GM12864 (cell line): ENCODE measurements around the gene CNMD.

ENCODE experiments used
- DNase-seq: peaks from one replicate; pipeline ENCODE4 v3.0.0-alpha.2; 2011; ENCODE audit warnings: low read depth
- H3K4me3 ChIP-seq: 2 replicates; pipeline ENCODE4 v1.5.1; 2011; ENCODE audit warnings: mild to moderate bottlenecking, low read depth, low read length, control low read depth
- TF ChIP-seq, protein P1 (sequence below): IDR thresholded peaks from 2 replicates; pipeline ENCODE4 v1.5.1; 2011; ENCODE audit warnings: low read depth, mild to moderate bottlenecking, moderate library complexity, low read length, control low read depth, inconsistent platforms; ENCODE audit errors: missing control alignments

CNMD gene

DNA sequence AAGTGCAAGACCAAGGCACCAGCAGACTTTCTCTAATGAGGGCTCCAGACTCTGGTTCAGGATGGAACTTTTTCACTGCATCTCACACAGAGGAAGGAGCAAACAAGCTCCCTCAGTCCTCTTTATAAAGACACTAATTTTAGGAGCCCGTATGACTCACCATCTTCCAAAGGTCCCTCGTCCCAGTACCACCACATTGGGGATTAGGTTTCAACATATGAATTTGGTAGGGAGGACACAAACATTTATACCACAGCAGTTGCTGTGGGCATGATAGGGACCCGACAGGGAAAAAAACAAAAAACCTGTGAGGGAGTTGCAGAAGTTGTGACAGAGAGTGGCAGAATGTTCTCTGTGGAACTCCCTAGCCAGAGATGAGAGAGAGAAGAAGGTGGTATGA, 6.5 kb upstream of the CNMD start:
- DNase-seq = no peak
- no peak overlapping the region for H3K4me3 ChIP-seq
- TF ChIP-seq, protein P1, sequence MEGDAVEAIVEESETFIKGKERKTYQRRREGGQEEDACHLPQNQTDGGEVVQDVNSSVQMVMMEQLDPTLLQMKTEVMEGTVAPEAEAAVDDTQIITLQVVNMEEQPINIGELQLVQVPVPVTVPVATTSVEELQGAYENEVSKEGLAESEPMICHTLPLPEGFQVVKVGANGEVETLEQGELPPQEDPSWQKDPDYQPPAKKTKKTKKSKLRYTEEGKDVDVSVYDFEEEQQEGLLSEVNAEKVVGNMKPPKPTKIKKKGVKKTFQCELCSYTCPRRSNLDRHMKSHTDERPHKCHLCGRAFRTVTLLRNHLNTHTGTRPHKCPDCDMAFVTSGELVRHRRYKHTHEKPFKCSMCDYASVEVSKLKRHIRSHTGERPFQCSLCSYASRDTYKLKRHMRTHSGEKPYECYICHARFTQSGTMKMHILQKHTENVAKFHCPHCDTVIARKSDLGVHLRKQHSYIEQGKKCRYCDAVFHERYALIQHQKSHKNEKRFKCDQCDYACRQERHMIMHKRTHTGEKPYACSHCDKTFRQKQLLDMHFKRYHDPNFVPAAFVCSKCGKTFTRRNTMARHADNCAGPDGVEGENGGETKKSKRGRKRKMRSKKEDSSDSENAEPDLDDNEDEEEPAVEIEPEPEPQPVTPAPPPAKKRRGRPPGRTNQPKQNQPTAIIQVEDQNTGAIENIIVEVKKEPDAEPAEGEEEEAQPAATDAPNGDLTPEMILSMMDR = no peak

DNA sequence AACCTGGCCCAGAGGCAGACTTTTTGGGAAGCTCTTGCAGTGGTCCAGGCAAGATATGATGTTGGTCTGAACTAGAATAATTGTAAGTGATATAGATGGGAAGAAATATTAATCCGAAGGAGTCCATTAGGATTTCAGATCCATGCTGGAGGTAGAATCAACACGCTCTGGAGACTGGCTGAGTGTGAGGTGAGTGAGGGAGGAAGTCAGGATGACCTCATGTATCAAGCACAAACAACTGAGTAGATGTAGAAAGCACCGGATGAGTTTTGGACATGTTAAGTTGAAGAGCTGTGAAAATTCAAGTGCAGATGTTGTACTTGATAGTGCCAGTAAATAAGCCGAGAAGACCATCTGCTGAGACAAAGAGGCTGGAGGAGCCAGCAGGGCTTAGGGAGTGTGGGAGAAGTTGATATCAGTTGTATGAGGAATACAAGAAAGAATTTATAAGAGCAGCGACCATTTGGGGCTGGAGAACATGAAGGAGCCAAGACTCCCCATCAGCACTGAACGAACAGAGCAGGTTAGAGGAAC, 5.3 kb upstream of the CNMD start:
- no peak overlapping the region for H3K4me3 ChIP-seq
- TF ChIP-seq, protein P1 = no peak
- DNase-seq = no peak

DNA sequence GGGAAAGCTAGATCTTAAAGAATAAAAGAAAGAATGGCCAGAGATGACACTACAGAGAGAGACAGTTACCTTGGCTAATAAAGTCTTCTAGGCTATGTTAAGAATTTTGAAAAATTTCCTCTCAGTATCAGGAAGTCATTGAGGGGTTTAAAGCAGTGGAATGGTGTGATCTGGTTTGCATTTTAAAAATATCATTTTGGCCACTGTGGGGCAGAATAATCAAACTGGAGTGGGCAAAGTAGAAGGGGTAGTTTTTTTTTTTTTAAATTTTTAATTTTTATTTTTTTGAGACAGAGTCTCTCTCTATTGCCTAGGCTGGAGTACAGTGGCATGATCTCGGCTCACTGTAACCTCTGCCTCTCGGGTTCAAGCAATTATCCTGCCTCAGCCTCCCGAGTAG, 4.4 kb upstream of the CNMD start:
- TF ChIP-seq, protein P1 = no peak
- no peak overlapping the region for H3K4me3 ChIP-seq
- DNase-seq = no peak

DNA sequence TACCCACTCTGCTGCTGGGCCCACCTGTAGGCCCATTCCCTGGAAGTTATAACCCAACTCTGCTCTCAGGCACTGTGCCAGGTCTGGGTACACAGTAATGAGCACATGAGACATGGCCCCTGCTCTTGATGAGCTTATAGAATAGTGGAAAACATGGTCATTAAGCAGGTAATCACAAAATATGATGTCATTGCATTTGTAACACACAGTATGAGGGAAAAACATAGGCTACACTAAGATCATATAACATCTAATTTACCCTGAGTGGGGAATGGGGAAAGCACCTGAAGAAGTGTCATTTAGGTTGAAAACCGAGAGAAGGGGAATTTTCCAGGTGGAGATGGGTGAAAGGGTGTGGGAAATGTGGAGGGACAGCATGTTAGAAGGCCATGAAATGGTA, 3.9 kb upstream of the CNMD start:
- TF ChIP-seq, protein P1 = no peak
- H3K4me3 ChIP-seq = no peak overlapping the region
- DNase-seq = no peak

DNA sequence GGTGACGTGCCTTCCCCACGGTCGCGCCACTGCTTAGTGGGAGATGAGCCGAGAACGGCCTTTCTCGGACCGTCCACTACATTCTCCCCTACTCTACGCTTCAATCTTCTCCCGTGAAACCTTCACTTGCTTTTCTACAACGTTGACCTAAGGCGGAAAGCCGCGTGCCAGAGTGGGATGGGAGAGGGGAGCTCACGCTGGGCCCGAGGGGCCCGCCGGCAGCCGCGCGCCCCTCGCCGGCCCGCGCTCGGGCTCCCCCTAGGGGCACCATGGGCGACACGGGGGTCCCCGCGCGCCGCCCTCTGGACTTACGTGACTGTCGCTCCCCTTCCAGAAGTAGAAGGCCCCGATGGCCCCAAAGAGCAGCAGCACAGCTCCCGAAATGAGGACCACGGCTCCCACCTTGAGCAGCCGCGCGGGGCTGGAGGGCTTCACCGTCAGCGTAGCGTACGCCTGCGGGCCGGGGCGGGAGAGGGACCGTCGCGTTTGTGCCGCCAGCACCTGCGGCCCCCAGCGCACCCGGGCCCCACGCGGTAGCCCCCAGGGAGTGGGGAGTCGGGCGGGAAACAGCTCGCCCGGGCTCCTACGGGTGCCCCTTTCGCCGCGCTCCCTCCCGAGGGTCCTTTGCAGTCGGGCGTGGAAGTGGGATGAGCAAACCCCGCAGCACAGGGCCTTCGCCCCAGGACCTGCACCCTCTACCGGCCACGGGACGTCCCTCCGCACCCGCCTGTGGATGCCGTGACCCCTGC, 727 bp downstream of the CNMD start:
- TF ChIP-seq, protein P1 = peak; percentile 51
- H3K4me3 ChIP-seq = no peak overlapping the region
- DNase-seq = no peak

DNA sequence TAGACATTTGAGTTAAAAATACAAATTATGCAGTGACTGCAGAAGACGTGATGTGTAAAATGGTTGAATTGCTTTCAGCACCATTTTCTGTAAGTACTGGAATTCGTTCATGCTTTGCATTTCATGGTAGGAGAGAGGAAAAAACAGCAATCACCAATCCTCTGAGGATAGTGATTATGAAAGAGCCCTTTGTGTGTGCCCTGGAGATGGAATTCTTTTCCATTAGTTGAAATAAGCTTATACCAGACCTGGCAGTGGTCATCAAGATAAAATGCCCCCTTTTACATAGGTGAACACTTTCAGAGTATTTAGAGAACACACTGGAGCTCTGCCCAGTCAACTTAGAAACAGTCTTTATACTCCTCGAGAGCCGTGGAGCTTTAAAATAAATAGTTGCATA, 1.7 kb downstream of the CNMD start:
- TF ChIP-seq, protein P1 = no peak
- no peak overlapping the region for H3K4me3 ChIP-seq
- no peak for DNase-seq

DNA sequence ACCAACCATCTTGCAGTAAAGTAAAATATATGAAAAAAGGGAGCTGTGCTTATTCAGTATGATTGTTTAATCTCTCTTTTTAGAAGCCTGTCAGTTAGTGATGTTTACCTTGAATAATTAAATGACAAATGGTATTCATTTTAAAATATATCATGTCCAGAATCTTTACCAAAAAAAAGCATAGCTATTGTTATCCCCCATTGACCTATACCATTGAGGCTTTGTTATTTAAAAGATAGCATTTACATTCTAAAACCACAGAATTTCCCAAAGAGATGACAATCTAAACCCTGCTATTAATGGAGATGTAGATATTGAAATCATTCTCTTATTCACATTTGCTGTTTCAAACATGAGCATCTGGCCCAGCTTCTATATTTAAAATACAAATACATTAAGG, 2.2 kb downstream of the CNMD start:
- H3K4me3 ChIP-seq = no peak overlapping the region
- DNase-seq = no peak
- TF ChIP-seq, protein P1 = no peak
